Esophagus squamous epithelium (tissue), 5 donors: ENCODE data around the gene RMI2. TPM values are rescaled to one million over a fixed set of nuclear protein-coding genes. Genes with fewer than 3 reads are reported as not detected.
A peak's percentile ranks its signal among the peaks of the same experiment; 100 is the strongest.

Experiments
- DNase-seq: peaks from one replicate; lab custom pipeline; 2025; lab: John Stamatoyannopoulos, UW
- H3K27ac ChIP-seq, 4 donors: fragments of 200-600 bp; sonication (generic); one replicate each; pipeline ENCODE4 v1.5.1; 2016 to 2019; ENCODE audit warnings: mild to moderate bottlenecking in 1 of 4
- H3K27me3 ChIP-seq, 4 donors: fragments of 200-600 bp; sonication (generic); 1 replicate in 3 of 4; 2 replicates in 1 of 4; pipeline versions ENCODE4 v1.5.1 to v1.6.0; 2017 to 2021; ENCODE audit warnings: antibody characterized with exemption in 1 of 4
- H3K36me3 ChIP-seq, 3 donors: fragments of 200-600 bp; sonication (generic); one replicate each; pipeline ENCODE4 v1.5.1; 2016 to 2019
- H3K4me1 ChIP-seq, 3 donors: fragments of 200-600 bp; sonication (generic); one replicate each; pipeline ENCODE4 v1.5.1; 2017 to 2019
- H3K4me3 ChIP-seq, 4 donors: fragments of 200-600 bp; sonication (generic); 1 replicate in 3 of 4; 2 replicates in 1 of 4; pipeline ENCODE4 v1.5.1; 2016 to 2019; ENCODE audit warnings: mild to moderate bottlenecking in 2 of 4, moderate library complexity in 1 of 4
- H3K9me3 ChIP-seq, 3 donors: fragments of 200-600 bp; sonication (generic); one replicate each; pipeline ENCODE4 v1.5.1; 2016 to 2019
- POLR2A ChIP-seq, 4 donors: fragments of 450-650 bp; IDR thresholded peaks; one replicate each; pipeline ENCODE4 v1.6.1; 2017; ENCODE audit warnings: antibody characterized with exemption in 4 of 4, mild to moderate bottlenecking in 4 of 4, moderate library complexity in 3 of 4
- WGBS, 2 donors: methylation state at CpG; one replicate each; pipeline ENCODE4 v1.1.5; 2018; 5-methylcytosine and 5-hydroxymethylcytosine counted together
- intact Hi-C: fragments of 100-400 bp; cut with DNase I; formaldehyde crosslinking; loops from one replicate; pipeline ENCODE4 v1.15.0; 2022
- total RNA-seq, 4 donors: library from RNA; depleted of rRNA; stranded (reverse); fragments of >200 nt; gene quantifications; one replicate each; pipeline ENCODE4 v1.1.0, GENCODE V29; 2016
- TF ChIP-seq, protein P1 (sequence below), 6 experiments: fragments of 450-650 bp in 4 of 6; fragments of 200-600 bp in 2 of 6; sonication (generic) in 2 of 6; IDR thresholded peaks; one replicate each; pipeline ENCODE4 v1.5.1; 2016 to 2019; ENCODE audit warnings: antibody characterized with exemption in 6 of 6, mild to moderate bottlenecking in 4 of 6, moderate library complexity in 4 of 6
- donor health status: DM: yes; HTN: yes; CAD: no.

The RMI2 gene
- total RNA-seq = 10 to 100 TPM in 1 of 4 donors, 1 to 10 TPM in 3; 4.6 to 12.0 (median 8.1) TPM

DNA sequence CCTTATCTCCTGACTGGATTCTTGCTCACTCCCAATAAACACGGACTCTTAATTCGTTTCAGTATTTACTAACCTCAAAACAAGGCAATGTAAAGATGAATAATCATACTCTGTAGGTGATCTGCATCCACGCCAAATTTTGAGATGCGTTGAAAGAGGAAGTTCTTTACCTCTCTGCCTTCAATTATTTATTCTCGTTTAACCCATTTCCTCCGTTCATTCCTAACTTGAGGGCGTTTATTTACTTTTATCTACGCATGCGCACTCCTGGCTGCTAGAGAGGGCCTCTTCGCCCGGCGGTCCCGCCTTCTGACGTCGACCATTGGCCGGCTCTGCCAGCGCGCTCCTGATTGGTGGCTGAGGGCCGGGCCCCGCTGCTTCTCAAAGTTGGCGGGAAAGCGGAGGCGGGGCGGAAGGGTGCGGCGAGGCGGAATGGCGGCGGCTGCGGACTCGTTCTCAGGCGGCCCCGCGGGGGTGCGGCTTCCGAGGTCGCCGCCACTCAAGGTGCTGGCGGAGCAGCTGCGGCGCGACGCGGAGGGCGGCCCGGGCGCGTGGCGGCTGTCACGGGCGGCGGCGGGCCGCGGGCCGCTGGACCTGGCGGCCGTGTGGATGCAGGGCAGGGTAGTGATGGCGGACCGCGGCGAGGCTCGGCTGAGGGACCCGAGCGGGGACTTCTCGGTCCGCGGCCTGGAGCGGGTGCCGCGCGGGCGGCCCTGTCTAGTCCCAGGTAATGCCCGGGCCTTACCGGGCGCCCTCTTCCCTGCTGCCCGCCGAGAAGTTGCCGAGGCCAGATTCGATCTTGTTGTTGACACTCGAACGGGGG lies at the start of gene RMI2:
Gene RMI2 (plus strand): TSS at position 420 of the 823 bp plus-strand sequence. CDS start 13 bp downstream, at position 433.
- TF ChIP-seq, protein P1, sequence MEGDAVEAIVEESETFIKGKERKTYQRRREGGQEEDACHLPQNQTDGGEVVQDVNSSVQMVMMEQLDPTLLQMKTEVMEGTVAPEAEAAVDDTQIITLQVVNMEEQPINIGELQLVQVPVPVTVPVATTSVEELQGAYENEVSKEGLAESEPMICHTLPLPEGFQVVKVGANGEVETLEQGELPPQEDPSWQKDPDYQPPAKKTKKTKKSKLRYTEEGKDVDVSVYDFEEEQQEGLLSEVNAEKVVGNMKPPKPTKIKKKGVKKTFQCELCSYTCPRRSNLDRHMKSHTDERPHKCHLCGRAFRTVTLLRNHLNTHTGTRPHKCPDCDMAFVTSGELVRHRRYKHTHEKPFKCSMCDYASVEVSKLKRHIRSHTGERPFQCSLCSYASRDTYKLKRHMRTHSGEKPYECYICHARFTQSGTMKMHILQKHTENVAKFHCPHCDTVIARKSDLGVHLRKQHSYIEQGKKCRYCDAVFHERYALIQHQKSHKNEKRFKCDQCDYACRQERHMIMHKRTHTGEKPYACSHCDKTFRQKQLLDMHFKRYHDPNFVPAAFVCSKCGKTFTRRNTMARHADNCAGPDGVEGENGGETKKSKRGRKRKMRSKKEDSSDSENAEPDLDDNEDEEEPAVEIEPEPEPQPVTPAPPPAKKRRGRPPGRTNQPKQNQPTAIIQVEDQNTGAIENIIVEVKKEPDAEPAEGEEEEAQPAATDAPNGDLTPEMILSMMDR (IDR thresholded peaks at IDR 0.05) = peak in 2 of 6 experiments; percentile 15 to 28
- peak in 2 of 4 donors; percentile 71 to 74 for TF ChIP-seq POLR2A (IDR thresholded peaks at IDR 0.05)
- Histone ChIP-seq H3K4me3 (peak within 1 kb of the TSS; percentile 53 to 81 (median 68)), H3K4me1 (peaks cover 22 to 76% (median 28%) of the 10 kb centered on the region in 3 donors), H3K36me3 (no peaks in the 10 kb centered on the region), H3K27ac (peak within 1 kb of the TSS; percentile 50 to 88 (median 74)), H3K9me3 (no peaks in the 10 kb centered on the region), H3K27me3 (no peaks in the 10 kb centered on the region)
- 0 to 1% methylated on average over 15 to 33 of the region's 82 CpGs for WGBS, 2 donors
- peak; percentile 65 for DNase-seq
- intact Hi-C loops = no loop called here

DNA sequence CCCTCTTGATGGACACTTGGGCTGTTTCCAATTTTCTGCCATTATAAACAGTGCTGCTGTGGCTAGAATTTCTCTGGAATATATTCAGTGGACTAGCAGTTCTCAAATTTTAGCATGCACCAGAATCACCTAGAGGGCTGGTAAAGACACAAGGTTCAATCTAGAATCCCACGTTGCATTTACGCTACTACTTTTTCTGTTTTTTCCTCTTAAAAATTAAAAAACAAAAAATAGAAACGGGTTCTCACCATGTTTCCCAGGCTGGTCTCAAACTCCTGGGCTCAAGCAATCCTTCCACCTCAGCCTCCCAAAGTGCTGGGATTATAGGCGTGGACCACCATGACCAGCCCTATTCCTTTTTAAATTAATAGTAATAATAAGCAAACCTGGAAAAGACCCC lies 49.6 kb upstream of the RMI2 start:
- no peak for DNase-seq
- intact Hi-C loops = no loop called here
- Histone ChIP-seq H3K9me3 (no peaks in the 10 kb centered on the region), H3K4me3 (no peak overlapping the region), H3K27me3 (peaks cover 0 to 6% (median 0%) of the 10 kb centered on the region in 4 donors), H3K36me3 (no peaks in the 10 kb centered on the region), H3K4me1 (peaks cover 12 to 37% (median 16%) of the 10 kb centered on the region in 3 donors), H3K27ac (no peak overlapping the region)
- 88 to 89% methylated on average over 4 of the region's 4 CpGs for WGBS, 2 donors
- no peak for TF ChIP-seq POLR2A (IDR thresholded peaks at IDR 0.05)
- TF ChIP-seq, protein P1 (IDR thresholded peaks at IDR 0.05) = no peak

DNA sequence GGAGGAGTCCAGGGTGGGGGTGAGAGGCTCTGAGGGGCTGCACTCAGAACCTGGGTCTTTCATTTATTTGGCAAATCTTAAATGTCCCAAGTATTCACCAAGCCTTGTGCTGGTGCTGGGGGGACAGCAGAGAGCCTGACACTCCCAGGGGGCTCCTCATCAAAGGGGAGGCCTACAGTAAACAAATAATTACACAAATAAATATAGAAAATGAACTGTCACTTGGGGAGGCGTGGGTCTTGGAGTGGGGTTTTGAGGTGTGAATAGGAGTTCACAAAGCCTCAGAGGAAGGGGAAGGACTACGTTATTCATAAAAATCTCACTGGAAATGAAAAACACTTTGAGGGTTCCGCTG lies 48.9 kb upstream of the RMI2 start:
- Histone ChIP-seq H3K9me3 (no peaks in the 10 kb centered on the region), H3K4me1 (peaks cover 12 to 37% (median 16%) of the 10 kb centered on the region in 3 donors), H3K36me3 (no peaks in the 10 kb centered on the region), H3K27me3 (peaks cover 0 to 6% (median 0%) of the 10 kb centered on the region in 4 donors), H3K27ac (no peak overlapping the region), H3K4me3 (no peak overlapping the region)
- WGBS, 2 donors = 71 to 85% methylated on average over 3 of the region's 3 CpGs
- no peak for DNase-seq
- TF ChIP-seq, protein P1 (IDR thresholded peaks at IDR 0.05) = no peak
- no peak for TF ChIP-seq POLR2A (IDR thresholded peaks at IDR 0.05)
- intact Hi-C loops = no loop called here

DNA sequence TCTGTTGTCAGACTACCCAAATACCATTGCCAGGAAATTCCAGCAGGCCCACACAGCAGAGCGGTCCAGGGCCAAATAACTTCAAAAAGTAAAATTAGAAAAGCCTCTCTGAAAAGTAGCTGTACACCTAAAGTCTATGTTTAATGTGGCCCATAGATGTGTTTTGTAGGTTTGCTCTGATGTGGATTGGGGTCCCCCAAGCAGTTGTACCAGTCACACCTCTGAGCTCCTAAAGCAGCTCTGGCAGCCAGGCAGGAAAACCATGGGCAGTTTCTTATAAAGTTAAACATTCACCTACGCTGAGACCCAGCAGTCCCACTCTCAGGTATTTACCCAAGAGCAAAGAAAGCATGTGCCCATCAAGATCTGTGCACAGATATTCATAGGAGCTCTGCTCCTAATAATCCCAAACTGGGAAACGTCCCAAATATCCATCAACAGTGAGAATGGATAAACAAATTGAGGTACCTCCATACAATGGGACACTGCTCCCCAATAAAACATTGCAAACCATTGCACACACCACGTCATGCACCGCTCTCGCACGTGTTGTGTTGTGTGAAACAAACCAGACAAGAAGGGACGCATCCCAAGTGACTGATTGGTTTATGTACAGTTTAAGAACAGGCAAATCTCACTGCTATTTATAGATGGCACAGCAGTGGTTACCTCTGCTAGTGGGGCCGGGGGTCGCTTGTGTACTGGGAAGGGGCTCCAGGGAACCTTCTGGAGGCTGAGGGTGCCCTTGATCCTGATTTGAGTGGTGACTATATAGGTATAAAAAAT lies 48.4 kb upstream of the RMI2 start:
- peak overlapping the region in 2 of 4 donors; percentile 26 to 54 for H3K4me3 ChIP-seq
- peak overlapping the region in 1 of 4 donors; percentile 26 for H3K27ac ChIP-seq
- TF ChIP-seq POLR2A (IDR thresholded peaks at IDR 0.05) = no peak
- TF ChIP-seq, protein P1 (IDR thresholded peaks at IDR 0.05) = no peak
- H3K27me3 ChIP-seq = peaks cover 0 to 6% (median 0%) of the 10 kb centered on the region in 4 donors
- H3K9me3 ChIP-seq = no peaks in the 10 kb centered on the region
- H3K36me3 ChIP-seq = no peaks in the 10 kb centered on the region
- WGBS, 2 donors = 37 to 39% methylated on average over 9 of the region's 10 CpGs
- intact Hi-C loops = no loop called here
- H3K4me1 ChIP-seq = peaks cover 12 to 38% (median 16%) of the 10 kb centered on the region in 3 donors
- no peak for DNase-seq
